ENCODE data around the gene KANSL1. TPM values are rescaled to one million over a fixed set of nuclear protein-coding genes. Genes with fewer than 3 reads are reported as not detected.

KANSL1 gene
- total and polyA plus RNA-seq, 2 experiments from 2014 or later, result 49.0 to 206 TPM

DNA sequence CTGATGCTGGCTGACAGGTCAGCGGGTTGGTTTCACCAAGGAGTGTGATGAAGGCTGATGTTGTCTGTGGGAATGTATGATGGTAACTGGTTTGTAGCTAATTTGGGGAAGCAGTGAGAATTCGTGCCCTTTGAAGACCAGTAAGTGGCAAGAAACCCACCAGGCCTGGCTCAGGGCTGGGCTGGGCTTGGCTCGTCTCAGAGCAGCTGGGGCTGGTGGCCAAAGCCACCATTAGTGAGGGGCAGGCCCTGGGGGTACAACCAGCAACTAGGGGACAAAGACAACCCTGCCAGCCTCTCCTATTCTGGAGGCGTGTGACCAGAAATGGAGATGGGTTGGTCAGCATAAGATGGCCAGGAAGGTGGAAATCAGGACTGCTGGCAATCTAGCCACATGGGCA lies 207.2 kb downstream of the KANSL1 start:
- ATAC-seq (no peak), DNase-seq (ENCODE audit: low spot score) (no peak)
- no peaks in the 10 kb centered on the region for H3K27me3 ChIP-seq (ENCODE audit: insufficient read depth)
- no peak overlapping the region for H3K27ac ChIP-seq (ENCODE audit: low read depth)
- TF ChIP-seq STAT1 (IDR thresholded peaks at IDR 0.05; ENCODE audit: unreplicated experiment), result no peak
- TF ChIP-seq, protein P1, sequence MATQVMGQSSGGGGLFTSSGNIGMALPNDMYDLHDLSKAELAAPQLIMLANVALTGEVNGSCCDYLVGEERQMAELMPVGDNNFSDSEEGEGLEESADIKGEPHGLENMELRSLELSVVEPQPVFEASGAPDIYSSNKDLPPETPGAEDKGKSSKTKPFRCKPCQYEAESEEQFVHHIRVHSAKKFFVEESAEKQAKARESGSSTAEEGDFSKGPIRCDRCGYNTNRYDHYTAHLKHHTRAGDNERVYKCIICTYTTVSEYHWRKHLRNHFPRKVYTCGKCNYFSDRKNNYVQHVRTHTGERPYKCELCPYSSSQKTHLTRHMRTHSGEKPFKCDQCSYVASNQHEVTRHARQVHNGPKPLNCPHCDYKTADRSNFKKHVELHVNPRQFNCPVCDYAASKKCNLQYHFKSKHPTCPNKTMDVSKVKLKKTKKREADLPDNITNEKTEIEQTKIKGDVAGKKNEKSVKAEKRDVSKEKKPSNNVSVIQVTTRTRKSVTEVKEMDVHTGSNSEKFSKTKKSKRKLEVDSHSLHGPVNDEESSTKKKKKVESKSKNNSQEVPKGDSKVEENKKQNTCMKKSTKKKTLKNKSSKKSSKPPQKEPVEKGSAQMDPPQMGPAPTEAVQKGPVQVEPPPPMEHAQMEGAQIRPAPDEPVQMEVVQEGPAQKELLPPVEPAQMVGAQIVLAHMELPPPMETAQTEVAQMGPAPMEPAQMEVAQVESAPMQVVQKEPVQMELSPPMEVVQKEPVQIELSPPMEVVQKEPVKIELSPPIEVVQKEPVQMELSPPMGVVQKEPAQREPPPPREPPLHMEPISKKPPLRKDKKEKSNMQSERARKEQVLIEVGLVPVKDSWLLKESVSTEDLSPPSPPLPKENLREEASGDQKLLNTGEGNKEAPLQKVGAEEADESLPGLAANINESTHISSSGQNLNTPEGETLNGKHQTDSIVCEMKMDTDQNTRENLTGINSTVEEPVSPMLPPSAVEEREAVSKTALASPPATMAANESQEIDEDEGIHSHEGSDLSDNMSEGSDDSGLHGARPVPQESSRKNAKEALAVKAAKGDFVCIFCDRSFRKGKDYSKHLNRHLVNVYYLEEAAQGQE (IDR thresholded peaks at IDR 0.05; ENCODE audit: unreplicated experiment), result no peak
- TF ChIP-seq, protein P2, sequence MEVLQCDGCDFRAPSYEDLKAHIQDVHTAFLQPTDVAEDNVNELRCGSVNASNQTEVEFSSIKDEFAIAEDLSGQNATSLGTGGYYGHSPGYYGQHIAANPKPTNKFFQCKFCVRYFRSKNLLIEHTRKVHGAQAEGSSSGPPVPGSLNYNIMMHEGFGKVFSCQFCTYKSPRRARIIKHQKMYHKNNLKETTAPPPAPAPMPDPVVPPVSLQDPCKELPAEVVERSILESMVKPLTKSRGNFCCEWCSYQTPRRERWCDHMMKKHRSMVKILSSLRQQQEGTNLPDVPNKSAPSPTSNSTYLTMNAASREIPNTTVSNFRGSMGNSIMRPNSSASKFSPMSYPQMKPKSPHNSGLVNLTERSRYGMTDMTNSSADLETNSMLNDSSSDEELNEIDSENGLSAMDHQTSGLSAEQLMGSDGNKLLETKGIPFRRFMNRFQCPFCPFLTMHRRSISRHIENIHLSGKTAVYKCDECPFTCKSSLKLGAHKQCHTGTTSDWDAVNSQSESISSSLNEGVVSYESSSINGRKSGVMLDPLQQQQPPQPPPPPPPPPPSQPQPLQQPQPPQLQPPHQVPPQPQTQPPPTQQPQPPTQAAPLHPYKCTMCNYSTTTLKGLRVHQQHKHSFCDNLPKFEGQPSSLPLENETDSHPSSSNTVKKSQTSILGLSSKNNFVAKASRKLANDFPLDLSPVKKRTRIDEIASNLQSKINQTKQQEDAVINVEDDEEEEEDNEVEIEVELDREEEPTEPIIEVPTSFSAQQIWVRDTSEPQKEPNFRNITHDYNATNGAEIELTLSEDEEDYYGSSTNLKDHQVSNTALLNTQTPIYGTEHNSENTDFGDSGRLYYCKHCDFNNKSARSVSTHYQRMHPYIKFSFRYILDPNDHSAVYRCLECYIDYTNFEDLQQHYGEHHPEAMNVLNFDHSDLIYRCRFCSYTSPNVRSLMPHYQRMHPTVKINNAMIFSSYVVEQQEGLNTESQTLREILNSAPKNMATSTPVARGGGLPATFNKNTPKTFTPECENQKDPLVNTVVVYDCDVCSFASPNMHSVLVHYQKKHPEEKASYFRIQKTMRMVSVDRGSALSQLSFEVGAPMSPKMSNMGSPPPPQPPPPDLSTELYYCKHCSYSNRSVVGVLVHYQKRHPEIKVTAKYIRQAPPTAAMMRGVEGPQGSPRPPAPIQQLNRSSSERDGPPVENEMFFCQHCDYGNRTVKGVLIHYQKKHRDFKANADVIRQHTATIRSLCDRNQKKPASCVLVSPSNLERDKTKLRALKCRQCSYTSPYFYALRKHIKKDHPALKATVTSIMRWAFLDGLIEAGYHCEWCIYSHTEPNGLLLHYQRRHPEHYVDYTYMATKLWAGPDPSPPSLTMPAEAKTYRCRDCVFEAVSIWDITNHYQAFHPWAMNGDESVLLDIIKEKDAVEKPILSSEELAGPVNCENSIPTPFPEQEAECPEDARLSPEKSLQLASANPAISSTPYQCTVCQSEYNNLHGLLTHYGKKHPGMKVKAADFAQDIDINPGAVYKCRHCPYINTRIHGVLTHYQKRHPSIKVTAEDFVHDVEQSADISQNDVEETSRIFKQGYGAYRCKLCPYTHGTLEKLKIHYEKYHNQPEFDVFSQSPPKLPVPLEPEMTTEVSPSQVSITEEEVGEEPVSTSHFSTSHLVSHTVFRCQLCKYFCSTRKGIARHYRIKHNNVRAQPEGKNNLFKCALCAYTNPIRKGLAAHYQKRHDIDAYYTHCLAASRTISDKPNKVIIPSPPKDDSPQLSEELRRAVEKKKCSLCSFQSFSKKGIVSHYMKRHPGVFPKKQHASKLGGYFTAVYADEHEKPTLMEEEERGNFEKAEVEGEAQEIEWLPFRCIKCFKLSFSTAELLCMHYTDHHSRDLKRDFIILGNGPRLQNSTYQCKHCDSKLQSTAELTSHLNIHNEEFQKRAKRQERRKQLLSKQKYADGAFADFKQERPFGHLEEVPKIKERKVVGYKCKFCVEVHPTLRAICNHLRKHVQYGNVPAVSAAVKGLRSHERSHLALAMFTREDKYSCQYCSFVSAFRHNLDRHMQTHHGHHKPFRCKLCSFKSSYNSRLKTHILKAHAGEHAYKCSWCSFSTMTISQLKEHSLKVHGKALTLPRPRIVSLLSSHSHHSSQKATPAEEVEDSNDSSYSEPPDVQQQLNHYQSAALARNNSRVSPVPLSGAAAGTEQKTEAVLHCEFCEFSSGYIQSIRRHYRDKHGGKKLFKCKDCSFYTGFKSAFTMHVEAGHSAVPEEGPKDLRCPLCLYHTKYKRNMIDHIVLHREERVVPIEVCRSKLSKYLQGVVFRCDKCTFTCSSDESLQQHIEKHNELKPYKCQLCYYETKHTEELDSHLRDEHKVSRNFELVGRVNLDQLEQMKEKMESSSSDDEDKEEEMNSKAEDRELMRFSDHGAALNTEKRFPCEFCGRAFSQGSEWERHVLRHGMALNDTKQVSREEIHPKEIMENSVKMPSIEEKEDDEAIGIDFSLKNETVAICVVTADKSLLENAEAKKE (CRISPR knock-in tag; IDR thresholded peaks at IDR 0.05), result no peak
- TF ChIP-seq EZH2 (IDR thresholded peaks at IDR 0.05; ENCODE audit: low read depth, unreplicated experiment), result no peak
- no peaks in the 10 kb centered on the region for H3K79me2 ChIP-seq (replicated peaks; ENCODE audit: insufficient read depth)
- H3K4me2 ChIP-seq, result no peak overlapping the region
- no peak overlapping the region for H3K4me3 ChIP-seq
- H2AFZ ChIP-seq, result no peak overlapping the region
- H4K20me1 ChIP-seq (replicated peaks; ENCODE audit: insufficient read depth), result no peaks in the 10 kb centered on the region
- H3K27me3 Mint-ChIP-seq (ENCODE audit: insufficient read depth, low read depth, poor library complexity), result peaks cover 8% of the 10 kb centered on the region
- H3K27ac Mint-ChIP-seq, result no peak overlapping the region
- H3K36me3 ChIP-seq (ENCODE audit: insufficient read depth), result no peaks in the 10 kb centered on the region
- H3F3A ChIP-seq (replicated peaks; ENCODE audit: low read depth), result no peaks in the 10 kb centered on the region
- H3K9me3 Mint-ChIP-seq, result no peaks in the 10 kb centered on the region; the same call in 2 of the 3 replicates
- H3K9me2 ChIP-seq (ENCODE audit: insufficient read depth), result no peaks in the 10 kb centered on the region
- H3K4me1 ChIP-seq (ENCODE audit: insufficient read depth), result no peaks in the 10 kb centered on the region
- H3K4me3 Mint-ChIP-seq, result no peak overlapping the region
- peaks cover 3% of the 10 kb centered on the region; the same call in 2 of the 3 replicates for H3K4me1 Mint-ChIP-seq
- no peaks in the 10 kb centered on the region for H3K36me3 Mint-ChIP-seq (ENCODE audit: low read depth)
